ENCODE results near the gene CAPN11.

Gene CAPN11

DNA sequence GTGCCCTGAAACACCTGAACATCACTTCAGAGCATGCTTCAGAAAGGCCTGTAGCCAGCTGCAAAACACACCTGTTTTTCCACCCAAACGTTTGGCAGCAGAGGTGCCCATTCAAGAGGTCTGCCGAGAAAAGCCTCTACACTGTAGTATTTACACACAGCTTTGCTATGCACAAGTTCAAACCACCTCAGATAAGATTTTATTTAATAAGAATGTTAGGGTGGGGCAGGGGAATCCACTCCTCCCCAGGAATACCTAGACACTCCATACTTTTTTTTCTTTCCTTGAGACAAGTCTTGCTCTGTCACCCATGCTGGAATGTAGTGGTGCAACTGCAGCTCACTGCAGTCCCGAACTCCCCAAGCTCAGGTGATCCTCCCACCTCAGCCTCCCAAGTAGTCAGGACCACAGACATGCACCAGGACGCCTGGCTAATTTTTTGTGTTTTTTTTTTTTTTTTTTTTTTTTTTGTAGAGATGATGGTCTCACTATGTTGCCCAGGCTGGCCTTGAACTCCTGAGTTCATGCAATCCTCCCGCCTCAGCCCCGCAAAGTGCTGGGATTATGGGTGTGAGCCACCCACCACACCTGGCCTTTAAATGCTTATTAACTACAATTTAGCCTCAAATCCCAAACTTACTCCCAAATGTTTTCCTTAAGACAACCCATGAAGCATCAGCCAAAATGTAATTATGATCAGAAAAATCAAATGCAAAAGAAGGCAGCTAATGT, 41.1 kb upstream of the CAPN11 start:
- Histone ChIP-seq H3K27ac (no peak overlapping the region), H3K4me1 (no peaks in the 10 kb centered on the region), H3K9ac (no peak overlapping the region), H3K79me2 (peaks cover 23% of the 10 kb centered on the region), H3K9me3 (ENCODE audit: control insufficient read depth, low read length) (no peaks in the 10 kb centered on the region), H3K36me3 (ENCODE audit: control insufficient read depth, insufficient read depth, low read length) (no peaks in the 10 kb centered on the region), H2AFZ (no peak overlapping the region), H3K27me3 (ENCODE audit: control insufficient read depth, insufficient read depth, low read length) (no peaks in the 10 kb centered on the region), H3K4me2 (ENCODE audit: low read length) (no peak overlapping the region), H3K4me3 (ENCODE audit: low read depth, low read length) (no peak overlapping the region)
- TF ChIP-seq, protein P1, sequence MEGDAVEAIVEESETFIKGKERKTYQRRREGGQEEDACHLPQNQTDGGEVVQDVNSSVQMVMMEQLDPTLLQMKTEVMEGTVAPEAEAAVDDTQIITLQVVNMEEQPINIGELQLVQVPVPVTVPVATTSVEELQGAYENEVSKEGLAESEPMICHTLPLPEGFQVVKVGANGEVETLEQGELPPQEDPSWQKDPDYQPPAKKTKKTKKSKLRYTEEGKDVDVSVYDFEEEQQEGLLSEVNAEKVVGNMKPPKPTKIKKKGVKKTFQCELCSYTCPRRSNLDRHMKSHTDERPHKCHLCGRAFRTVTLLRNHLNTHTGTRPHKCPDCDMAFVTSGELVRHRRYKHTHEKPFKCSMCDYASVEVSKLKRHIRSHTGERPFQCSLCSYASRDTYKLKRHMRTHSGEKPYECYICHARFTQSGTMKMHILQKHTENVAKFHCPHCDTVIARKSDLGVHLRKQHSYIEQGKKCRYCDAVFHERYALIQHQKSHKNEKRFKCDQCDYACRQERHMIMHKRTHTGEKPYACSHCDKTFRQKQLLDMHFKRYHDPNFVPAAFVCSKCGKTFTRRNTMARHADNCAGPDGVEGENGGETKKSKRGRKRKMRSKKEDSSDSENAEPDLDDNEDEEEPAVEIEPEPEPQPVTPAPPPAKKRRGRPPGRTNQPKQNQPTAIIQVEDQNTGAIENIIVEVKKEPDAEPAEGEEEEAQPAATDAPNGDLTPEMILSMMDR (IDR thresholded peaks at IDR 0.05) = no peak

DNA sequence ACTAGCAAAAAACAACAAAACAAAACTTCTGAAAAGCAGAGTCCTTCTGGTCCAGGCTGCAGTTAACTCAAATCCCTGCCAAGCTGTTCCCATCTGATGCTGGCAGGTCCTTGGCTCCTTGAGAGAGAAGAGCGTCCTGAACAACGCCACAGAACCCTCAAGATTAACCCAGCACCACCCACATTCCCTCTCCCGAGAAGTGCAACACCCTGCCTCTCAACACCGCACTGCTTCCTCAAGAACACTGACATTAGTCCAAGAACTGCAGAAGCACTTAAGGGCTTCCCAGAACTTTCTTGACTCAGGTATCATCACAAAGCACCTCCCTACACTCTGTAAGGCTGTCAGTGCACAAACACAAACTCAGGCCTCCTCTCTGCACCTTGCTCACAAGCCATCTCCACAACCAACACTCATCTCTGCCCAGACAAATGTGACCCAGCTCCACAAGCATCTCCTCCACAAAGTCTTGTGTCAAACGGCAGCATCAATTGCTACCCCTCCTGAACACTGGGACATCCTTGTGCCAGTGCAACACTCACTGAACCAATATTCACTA, 38.8 kb upstream of the CAPN11 start:
- Histone ChIP-seq H3K36me3 (ENCODE audit: control insufficient read depth, insufficient read depth, low read length) (no peaks in the 10 kb centered on the region), H3K27me3 (ENCODE audit: control insufficient read depth, insufficient read depth, low read length) (no peaks in the 10 kb centered on the region), H3K79me2 (peaks cover 27% of the 10 kb centered on the region), H2AFZ (no peak overlapping the region), H3K4me3 (ENCODE audit: low read depth, low read length) (no peak overlapping the region), H3K9ac (no peak overlapping the region), H3K4me2 (ENCODE audit: low read length) (no peak overlapping the region), H3K4me1 (no peaks in the 10 kb centered on the region), H3K27ac (no peak overlapping the region), H3K9me3 (ENCODE audit: control insufficient read depth, low read length) (no peaks in the 10 kb centered on the region)
- TF ChIP-seq, protein P1 (IDR thresholded peaks at IDR 0.05) = no peak

DNA sequence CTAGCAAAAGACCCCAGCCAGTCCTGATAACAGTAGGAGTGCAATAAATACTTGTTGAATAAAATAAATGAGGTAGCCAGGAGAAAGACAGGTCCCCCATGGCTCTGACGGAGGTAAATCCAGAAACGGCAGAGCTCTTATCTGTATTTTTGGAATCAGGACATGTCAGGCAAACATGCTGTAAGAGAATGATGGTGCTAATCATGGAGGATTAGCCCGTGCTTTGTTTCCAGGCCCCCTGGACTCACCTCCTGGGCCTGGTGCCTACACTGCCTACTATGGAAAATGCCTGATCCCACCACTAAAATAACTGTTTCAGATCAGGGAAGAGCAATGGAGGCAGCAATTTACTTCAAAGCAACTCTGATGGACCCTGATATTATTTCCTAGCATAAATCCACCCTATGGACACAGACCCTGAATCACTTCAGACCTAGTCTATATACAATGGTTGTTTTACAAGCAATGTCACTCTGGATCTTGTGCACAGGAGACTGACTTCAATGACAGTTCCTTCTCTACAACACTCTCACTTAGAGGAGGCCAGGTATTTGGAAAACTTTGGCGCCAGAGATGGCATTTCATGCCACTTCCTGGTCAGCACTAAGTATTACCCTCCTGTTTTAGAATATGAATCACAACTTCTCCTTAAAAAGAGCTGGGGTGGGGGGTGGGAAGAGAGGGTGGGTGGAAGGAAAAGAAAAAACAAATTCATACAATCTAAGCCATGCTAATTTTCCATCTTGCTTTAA, 37.8 kb upstream of the CAPN11 start:
- no peaks in the 10 kb centered on the region for H3K9me3 ChIP-seq (ENCODE audit: control insufficient read depth, low read length)
- H2AFZ ChIP-seq = no peak overlapping the region
- TF ChIP-seq, protein P1 (IDR thresholded peaks at IDR 0.05) = no peak
- no peak overlapping the region for H3K4me2 ChIP-seq (ENCODE audit: low read length)
- no peaks in the 10 kb centered on the region for H3K36me3 ChIP-seq (ENCODE audit: control insufficient read depth, insufficient read depth, low read length)
- no peak overlapping the region for H3K4me3 ChIP-seq (ENCODE audit: low read depth, low read length)
- H3K9ac ChIP-seq = no peak overlapping the region
- H3K27me3 ChIP-seq (ENCODE audit: control insufficient read depth, insufficient read depth, low read length) = no peaks in the 10 kb centered on the region
- no peak overlapping the region for H3K27ac ChIP-seq
- H3K79me2 ChIP-seq = peaks cover 33% of the 10 kb centered on the region
- no peaks in the 10 kb centered on the region for H3K4me1 ChIP-seq

DNA sequence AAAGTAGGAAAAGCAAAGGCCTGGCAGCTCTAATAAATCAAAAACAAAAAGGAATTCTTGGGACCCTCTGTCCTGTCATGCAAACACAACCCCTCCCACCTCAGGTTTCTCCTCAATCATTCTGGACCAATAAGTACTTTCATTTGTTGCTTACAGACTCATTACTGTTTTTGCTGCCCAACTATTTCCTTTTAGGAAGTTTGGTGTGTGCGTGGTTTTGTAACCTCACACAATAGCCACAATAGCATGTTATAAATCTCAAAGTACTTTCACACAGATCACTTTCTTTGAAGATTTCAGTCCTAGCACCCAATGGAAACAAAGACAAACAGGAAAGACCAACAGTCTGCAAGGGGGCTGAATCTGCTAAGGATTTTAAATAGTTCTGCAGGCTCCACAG, 35.8 kb upstream of the CAPN11 start:
- H3K79me2 ChIP-seq = peaks cover 38% of the 10 kb centered on the region
- H3K36me3 ChIP-seq (ENCODE audit: control insufficient read depth, insufficient read depth, low read length) = no peaks in the 10 kb centered on the region
- TF ChIP-seq, protein P1 (IDR thresholded peaks at IDR 0.05) = no peak
- no peak overlapping the region for H3K27ac ChIP-seq
- no peak overlapping the region for H3K4me2 ChIP-seq (ENCODE audit: low read length)
- H3K4me1 ChIP-seq = no peaks in the 10 kb centered on the region
- H3K9me3 ChIP-seq (ENCODE audit: control insufficient read depth, low read length) = no peaks in the 10 kb centered on the region
- no peak overlapping the region for H2AFZ ChIP-seq
- no peak overlapping the region for H3K9ac ChIP-seq
- no peak overlapping the region for H3K4me3 ChIP-seq (ENCODE audit: low read depth, low read length)
- H3K27me3 ChIP-seq (ENCODE audit: control insufficient read depth, insufficient read depth, low read length) = no peaks in the 10 kb centered on the region

Data from parathyroid adenoma (tissue), 2 donors.